Neural crest cell (in vitro differentiated cells): ENCODE measurements around the gene TADA2B. TPM values are rescaled to one million over a fixed set of nuclear protein-coding genes. Genes with fewer than 3 reads are reported as not detected.

Source experiments
- DNase-seq: peaks from one replicate; pipeline ENCODE4 v3.0.0; 2021; ENCODE audit warnings: low read depth, mixed read lengths, low spot score
- H3K27ac Mint-ChIP-seq: one replicate; pipeline ENCODE4 v1.8.0; 2021; ENCODE audit warnings: mild to moderate bottlenecking, mixed read lengths; ENCODE audit not compliant: unreplicated experiment
- H3K27me3 Mint-ChIP-seq: 2 replicates; pipeline ENCODE4 v1.8.0; 2021; ENCODE audit warnings: low read depth, mild to moderate bottlenecking, mixed read lengths
- H3K36me3 Mint-ChIP-seq: 2 replicates; pipeline ENCODE4 v1.8.0; 2021; ENCODE audit warnings: low read depth, mild to moderate bottlenecking, mixed read lengths
- H3K4me1 Mint-ChIP-seq: 2 replicates; pipeline ENCODE4 v1.8.0; 2021; ENCODE audit warnings: mixed read lengths
- H3K4me3 Mint-ChIP-seq: one replicate; pipeline ENCODE4 v1.8.0; 2021; ENCODE audit warnings: mild to moderate bottlenecking, mixed read lengths
- H3K9me3 Mint-ChIP-seq: 2 replicates; pipeline ENCODE4 v1.8.0; 2021; ENCODE audit warnings: mixed read lengths
- total RNA-seq: library from RNA; stranded (reverse); gene quantifications from 2 replicates; pipeline ENCODE4 v1.2.1, GENCODE V29; 2021
- TF ChIP-seq, protein P1 (sequence below): fragments of 200-600 bp; sonication (generic); conservative IDR thresholded peaks from 2 replicates; pipeline ENCODE4 v1.5.0; 2021; ENCODE audit warnings: antibody characterized with exemption, mild to moderate bottlenecking

TADA2B gene
- total RNA-seq, 1 donor from 2014 or later: 19.2 TPM

DNA sequence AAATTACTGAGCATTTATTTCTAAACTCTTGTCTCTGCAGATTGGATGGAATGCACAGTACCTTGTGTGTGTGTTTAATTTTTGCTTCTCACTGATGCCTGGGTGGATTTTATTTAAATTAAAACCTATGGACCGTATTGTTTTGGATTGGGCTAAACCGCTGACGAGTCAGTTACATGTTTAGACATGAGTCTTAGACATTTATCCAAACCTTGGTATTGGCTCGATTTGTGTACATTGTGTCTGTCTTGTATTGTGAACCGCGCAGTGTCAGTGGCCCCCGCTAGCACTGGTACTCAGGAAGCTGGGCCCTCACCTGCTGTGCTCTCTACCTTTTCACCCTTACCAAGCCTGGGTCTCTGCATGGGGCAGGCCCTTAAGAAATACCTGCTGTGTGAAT lies 40.8 kb upstream of the TADA2B start:
- no peak for DNase-seq
- no peak overlapping the region for H3K4me3 Mint-ChIP-seq
- H3K4me1 Mint-ChIP-seq: peaks cover 9% of the 10 kb centered on the region
- no peaks in the 10 kb centered on the region for H3K27me3 Mint-ChIP-seq
- H3K36me3 Mint-ChIP-seq: peaks cover 12% of the 10 kb centered on the region
- H3K27ac Mint-ChIP-seq: no peak overlapping the region
- TF ChIP-seq, protein P1, sequence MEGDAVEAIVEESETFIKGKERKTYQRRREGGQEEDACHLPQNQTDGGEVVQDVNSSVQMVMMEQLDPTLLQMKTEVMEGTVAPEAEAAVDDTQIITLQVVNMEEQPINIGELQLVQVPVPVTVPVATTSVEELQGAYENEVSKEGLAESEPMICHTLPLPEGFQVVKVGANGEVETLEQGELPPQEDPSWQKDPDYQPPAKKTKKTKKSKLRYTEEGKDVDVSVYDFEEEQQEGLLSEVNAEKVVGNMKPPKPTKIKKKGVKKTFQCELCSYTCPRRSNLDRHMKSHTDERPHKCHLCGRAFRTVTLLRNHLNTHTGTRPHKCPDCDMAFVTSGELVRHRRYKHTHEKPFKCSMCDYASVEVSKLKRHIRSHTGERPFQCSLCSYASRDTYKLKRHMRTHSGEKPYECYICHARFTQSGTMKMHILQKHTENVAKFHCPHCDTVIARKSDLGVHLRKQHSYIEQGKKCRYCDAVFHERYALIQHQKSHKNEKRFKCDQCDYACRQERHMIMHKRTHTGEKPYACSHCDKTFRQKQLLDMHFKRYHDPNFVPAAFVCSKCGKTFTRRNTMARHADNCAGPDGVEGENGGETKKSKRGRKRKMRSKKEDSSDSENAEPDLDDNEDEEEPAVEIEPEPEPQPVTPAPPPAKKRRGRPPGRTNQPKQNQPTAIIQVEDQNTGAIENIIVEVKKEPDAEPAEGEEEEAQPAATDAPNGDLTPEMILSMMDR: no peak
- H3K9me3 Mint-ChIP-seq: no peaks in the 10 kb centered on the region

DNA sequence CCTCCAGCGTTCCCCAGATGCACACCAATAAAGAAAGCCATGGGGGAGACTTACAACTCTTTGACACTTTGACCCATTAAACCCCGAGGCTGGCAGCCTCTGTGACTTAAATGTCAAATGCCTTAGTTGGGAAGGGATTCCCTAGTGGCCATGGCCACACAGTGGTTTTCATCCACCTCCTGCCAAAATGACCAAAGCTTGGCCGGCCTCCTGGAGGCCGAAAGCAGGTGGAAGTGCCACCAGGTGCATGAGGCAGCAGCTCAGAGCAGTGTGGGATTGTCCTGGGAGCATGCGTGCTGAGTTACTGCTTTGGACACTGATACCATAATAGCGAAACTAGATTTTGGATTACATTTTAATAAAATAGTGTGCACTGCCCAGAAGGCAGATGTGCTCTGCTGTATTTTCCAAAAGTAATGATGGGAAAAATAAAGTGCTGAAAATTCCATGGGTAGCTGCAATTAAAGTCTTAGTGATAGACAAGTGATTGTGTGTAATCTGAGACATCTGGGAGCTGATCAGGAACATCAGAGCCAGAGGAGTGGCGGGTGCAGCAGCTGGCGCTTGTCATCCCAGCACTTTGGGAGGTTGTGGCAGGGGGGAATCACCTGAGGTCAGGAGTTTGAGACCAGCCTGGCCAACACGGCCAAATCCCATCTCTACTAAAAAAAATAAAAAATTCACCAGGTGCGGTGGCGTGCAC lies 39.8 kb upstream of the TADA2B start:
- H3K27me3 Mint-ChIP-seq: no peaks in the 10 kb centered on the region
- no peak overlapping the region for H3K4me3 Mint-ChIP-seq
- TF ChIP-seq, protein P1: no peak
- peaks cover 9% of the 10 kb centered on the region for H3K4me1 Mint-ChIP-seq
- H3K9me3 Mint-ChIP-seq: no peaks in the 10 kb centered on the region
- peaks cover 12% of the 10 kb centered on the region for H3K36me3 Mint-ChIP-seq
- H3K27ac Mint-ChIP-seq: no peak overlapping the region
- no peak for DNase-seq

DNA sequence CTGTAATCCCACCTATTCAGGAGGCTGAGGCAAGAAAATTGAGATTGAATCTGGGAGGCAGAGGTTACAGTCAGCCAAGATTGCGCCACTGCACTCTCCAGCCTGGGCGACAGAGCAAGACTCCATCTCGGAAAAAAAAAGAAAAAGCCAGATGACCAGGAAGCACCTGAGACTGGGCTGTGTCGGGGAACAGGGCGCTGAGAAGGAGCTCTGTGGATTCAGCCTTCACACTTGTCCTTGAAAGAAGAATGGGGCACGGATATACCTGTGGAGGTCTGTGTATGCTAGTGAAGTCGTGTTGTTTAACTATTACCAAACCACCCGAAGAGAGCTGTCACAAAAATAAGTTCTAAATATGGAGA lies 39.3 kb upstream of the TADA2B start:
- Mint-ChIP-seq H3K9me3 (no peaks in the 10 kb centered on the region), H3K27me3 (no peaks in the 10 kb centered on the region), H3K36me3 (peaks cover 11% of the 10 kb centered on the region), H3K27ac (peak overlapping the region; percentile 19), H3K4me3 (no peak overlapping the region), H3K4me1 (peaks cover 9% of the 10 kb centered on the region)
- TF ChIP-seq, protein P1: no peak
- DNase-seq: no peak

DNA sequence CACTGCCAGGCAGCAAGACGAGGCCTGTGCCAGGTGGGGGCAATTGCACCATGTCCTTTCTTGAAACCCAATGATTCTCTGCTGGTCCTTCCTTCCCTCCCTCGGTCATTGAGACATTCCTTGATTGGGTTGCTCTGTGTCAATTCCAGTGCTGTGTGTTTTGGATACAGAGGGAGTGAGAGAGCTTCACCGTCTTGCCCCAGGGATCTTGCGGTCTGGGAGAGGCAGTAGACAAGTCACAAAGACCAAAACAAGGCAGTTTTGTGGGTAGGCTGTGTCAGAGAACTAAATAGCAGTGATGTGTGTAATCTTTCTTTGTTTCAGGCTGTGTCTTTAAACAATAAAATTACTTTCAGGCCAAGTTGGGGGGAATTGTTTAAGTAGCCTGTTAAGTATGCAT lies 38.8 kb upstream of the TADA2B start:
- peaks cover 10% of the 10 kb centered on the region for H3K36me3 Mint-ChIP-seq

DNA sequence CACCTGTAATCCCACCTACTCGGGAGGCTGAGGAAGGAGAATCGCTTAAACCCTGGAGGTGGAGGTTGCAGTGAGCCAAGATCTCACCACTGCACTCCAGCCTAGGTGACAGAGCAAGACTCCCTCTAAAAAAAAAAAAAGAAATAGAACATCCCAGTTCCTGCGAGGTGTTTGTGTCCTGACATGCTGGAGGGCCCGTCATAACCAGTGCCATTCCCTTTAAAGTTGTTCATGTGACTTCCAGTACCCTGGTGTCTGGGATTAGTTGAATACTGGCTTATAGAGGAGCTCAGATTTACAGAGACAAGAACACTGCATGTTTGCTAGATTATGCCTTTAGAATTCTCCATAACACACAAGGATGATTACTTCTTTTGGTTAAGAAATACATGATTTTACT lies 37.6 kb upstream of the TADA2B start:
- TF ChIP-seq, protein P1: no peak
- Mint-ChIP-seq H3K27ac (no peak overlapping the region), H3K4me3 (no peak overlapping the region), H3K4me1 (peaks cover 9% of the 10 kb centered on the region), H3K9me3 (no peaks in the 10 kb centered on the region), H3K36me3 (peaks cover 6% of the 10 kb centered on the region), H3K27me3 (no peaks in the 10 kb centered on the region)
- DNase-seq: no peak

More for the DNA sequence above, 38.8 kb upstream of the TADA2B start:
- DNase-seq: no peak
- Mint-ChIP-seq H3K4me3 (no peak overlapping the region), H3K27ac (peak overlapping the region; percentile 19), H3K9me3 (no peaks in the 10 kb centered on the region), H3K4me1 (peaks cover 9% of the 10 kb centered on the region), H3K27me3 (no peaks in the 10 kb centered on the region)
- TF ChIP-seq, protein P1: no peak
